Adipocyte (in vitro differentiated cells): ENCODE results near the gene RNF144A.

Experiments
- DNase-seq: peaks from one replicate; pipeline ENCODE4 v3.0.0-alpha.2; 2015; ENCODE audit warnings: low read depth
- H3K27me3 ChIP-seq: replicated peaks from 2 replicates; pipeline ENCODE4 v1.7.0; 2013; ENCODE audit warnings: mild to moderate bottlenecking, low read length, moderate library complexity; ENCODE audit not compliant: control insufficient read depth, insufficient read depth
- H3K36me3 ChIP-seq: 2 replicates; pipeline ENCODE4 v1.7.0; 2013; ENCODE audit warnings: low read length, mild to moderate bottlenecking, moderate library complexity; ENCODE audit not compliant: control insufficient read depth, insufficient read depth, severe bottlenecking
- H3K4me1 ChIP-seq: 2 replicates; pipeline ENCODE4 v1.7.0; 2013; ENCODE audit warnings: mild to moderate bottlenecking, low read length, moderate library complexity; ENCODE audit not compliant: control insufficient read depth, insufficient read depth
- H3K4me3 ChIP-seq: 2 replicates; pipeline ENCODE4 v1.7.0; 2013; ENCODE audit warnings: mild to moderate bottlenecking, low read length, moderate library complexity
- H3K9ac ChIP-seq: 2 replicates; pipeline ENCODE4 v1.7.0; 2013; ENCODE audit warnings: mild to moderate bottlenecking, low read length, moderate library complexity
- H3K9me3 ChIP-seq: 2 replicates; pipeline ENCODE4 v1.7.0; 2013; ENCODE audit warnings: mild to moderate bottlenecking, low read length, moderate library complexity; ENCODE audit not compliant: control insufficient read depth

The RNF144A gene

DNA sequence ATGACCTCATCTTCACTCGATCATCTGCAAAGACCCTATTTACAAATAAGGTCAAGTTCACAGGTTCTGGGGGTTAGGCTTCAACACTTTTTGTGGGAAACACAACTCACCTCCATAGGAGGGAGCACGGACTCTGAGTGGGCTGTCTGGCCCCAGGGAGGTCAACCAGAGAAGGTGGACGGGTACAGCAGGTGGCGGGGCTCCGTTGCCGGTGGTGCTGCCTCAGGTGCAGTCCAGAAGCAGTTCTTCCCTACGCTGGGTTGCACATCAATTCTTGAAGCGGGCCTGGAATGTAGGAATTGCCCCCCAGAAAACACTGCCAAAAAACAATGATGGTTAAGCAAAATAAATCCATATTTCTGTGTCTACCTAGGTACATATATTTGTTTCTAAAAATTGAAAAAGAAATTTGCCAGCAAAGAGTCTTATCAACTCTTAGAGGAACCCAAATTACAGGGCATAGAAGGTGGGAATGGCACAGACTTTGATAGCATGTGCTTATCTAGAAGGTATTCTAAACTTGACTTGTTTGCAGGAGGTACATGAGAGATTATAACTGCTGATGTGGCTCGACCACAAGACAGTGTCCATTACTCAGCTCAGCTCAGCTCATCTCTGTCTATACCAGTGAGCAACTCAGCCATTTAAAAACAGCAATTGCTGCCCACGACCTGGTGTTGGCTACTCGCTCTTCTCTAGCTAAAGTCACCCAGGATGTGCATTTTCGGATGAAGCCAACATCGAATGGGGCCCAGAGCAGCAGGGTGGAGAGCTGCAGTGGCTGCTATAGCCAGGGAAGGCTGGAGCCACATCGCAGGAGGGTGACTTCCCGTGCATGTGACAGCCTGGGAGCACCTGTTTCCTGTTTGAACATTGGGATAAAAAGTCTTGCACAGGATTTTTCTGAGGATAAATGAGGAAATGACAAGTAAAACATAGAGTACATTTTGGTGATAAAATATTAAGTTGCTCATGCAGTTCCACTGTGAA, 128.7 kb downstream of the RNF144A start:
- no peak for DNase-seq
- Histone ChIP-seq H3K27me3 (no peaks in the 10 kb centered on the region), H3K36me3 (no peaks in the 10 kb centered on the region), H3K4me3 (no peak overlapping the region), H3K4me1 (peaks cover 3% of the 10 kb centered on the region), H3K9ac (no peak overlapping the region), H3K9me3 (no peaks in the 10 kb centered on the region)

DNA sequence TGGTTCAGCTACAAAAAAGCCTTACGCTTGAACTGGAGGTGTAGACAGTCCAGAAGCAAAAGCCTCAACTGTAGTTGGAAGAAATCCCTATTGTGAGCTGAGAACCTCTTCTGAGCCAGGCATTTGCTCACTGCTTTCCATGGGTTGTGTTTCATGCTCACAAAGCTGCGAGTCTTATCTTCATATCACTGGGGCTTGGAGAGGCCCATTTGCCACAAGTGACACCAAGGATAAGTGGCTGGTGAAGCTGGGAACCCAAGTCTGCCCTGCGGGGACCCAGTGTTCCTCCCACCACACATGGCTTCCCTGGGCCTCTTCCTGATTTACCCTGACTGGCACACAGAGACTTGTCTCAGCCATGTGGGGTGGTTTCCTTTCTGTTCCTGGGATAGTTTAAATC, 130.4 kb downstream of the RNF144A start:
- Histone ChIP-seq H3K27me3 (no peaks in the 10 kb centered on the region), H3K36me3 (no peaks in the 10 kb centered on the region), H3K9me3 (no peaks in the 10 kb centered on the region), H3K9ac (no peak overlapping the region), H3K4me1 (peaks cover 3% of the 10 kb centered on the region), H3K4me3 (no peak overlapping the region)
- no peak for DNase-seq

DNA sequence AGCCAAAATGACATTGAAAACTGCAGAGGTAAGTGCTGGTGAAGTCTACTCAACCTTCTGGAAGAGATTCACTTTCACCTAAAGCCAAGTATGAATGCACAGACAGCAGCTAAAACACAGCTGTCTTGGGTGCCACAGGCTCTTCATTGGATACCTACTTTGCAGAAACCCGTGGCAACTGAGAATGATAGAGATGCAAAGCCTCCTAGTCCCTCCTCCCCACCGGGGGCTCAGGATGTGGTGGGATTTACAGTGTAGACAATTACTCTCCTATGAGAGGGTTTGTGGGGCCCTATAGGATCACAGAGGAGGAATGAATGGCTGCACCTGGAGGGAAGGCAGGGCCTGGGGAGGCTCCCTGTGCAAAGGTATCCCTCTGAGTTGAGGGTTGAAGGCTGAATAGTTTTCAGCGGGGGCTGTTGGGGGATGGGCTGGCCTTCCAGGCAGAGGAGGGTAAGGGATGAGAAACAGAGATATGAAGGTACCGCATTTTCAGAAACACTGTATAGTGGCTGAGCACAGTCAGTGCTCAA, 131.6 kb downstream of the RNF144A start:
- H3K36me3 ChIP-seq, result no peaks in the 10 kb centered on the region
- no peak for DNase-seq
- peaks cover 3% of the 10 kb centered on the region for H3K4me1 ChIP-seq
- H3K4me3 ChIP-seq, result no peak overlapping the region
- no peaks in the 10 kb centered on the region for H3K9me3 ChIP-seq
- no peak overlapping the region for H3K9ac ChIP-seq
- no peaks in the 10 kb centered on the region for H3K27me3 ChIP-seq

DNA sequence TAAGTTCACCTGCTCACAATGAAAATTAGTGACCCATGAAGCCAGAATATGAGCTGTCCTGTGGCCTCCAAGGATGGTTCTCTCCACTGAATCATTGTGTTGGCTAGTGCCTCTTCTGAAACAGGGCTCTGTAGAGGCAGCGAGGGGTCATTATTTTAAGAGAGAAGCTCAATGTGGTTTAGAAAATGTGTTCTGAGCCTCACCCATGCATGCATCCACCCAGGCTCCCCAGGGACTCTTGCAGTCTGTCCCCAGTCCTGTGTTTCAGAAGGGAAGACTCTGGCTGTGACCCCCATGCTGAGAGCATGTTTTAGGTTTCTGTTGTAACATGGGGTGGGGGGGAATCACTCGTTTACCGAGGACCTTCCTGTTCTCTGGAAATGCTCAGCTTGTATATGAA, 135.2 kb downstream of the RNF144A start:
- no peaks in the 10 kb centered on the region for H3K9me3 ChIP-seq
- H3K9ac ChIP-seq, result no peak overlapping the region
- H3K4me1 ChIP-seq, result no peaks in the 10 kb centered on the region
- H3K4me3 ChIP-seq, result no peak overlapping the region
- peaks cover 3% of the 10 kb centered on the region for H3K27me3 ChIP-seq
- no peak for DNase-seq
- no peaks in the 10 kb centered on the region for H3K36me3 ChIP-seq

DNA sequence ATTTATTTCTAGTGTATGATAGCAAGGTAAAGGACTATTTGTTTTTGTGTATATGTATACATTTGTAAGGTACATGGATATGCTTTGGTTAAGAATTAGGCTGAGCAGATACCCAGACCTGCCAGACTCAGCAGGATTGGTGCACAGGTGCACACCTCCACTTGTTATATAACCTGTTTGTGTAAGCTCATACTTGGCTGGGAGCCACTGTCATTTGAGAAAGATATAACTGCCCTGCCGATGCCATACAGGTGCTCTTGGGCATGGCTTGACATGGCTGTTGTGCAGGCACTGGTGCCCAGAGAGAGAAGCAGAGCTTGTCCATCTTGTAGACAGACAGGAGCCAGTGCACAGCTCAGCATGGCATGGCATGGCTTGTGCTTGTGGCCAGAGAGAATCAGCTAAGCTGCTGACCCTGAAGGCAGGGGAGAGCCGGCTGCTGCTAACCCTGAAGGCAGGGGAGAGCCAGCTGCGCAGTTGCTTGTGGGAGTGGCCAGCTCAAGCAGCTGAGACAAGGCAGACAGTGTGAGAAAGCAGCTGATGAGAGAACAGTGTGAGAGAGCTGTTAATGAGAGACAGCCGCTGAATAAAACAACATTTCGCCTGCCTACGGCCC, 136.5 kb downstream of the RNF144A start:
- Histone ChIP-seq H3K4me1 (no peaks in the 10 kb centered on the region), H3K27me3 (peaks cover 3% of the 10 kb centered on the region), H3K9ac (no peak overlapping the region), H3K36me3 (no peaks in the 10 kb centered on the region), H3K9me3 (no peaks in the 10 kb centered on the region), H3K4me3 (no peak overlapping the region)
- DNase-seq, result no peak

DNA sequence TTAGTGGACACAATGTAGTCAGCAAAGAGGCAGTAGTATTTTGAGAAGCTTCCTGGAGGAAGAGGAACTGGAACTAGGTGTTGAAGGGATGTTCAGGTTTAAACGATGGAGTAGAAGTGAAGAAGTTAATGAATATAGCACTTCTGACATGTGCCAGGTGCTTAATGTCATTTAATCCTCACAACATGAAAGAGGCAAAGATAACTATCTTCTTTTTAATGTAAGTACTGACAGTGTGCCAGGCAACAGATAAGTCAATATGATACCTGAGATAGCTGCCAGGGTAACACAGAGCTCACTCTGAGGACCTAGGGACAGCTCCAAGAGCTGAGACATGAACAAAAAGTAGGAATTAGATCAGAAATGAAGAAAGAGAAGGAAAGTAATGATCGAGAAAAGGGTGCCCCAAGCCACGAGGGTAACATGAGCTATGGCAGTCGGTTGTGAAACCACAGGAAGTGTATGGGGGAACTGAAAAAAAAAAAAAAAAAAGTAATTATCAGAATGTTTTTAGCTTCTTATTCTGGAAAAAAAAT, 140.7 kb downstream of the RNF144A start:
- Histone ChIP-seq H3K9ac (no peak overlapping the region), H3K4me3 (no peak overlapping the region), H3K36me3 (no peaks in the 10 kb centered on the region), H3K9me3 (no peaks in the 10 kb centered on the region), H3K4me1 (peaks cover 14% of the 10 kb centered on the region), H3K27me3 (peaks cover 3% of the 10 kb centered on the region)
- DNase-seq, result peak; percentile 23

DNA sequence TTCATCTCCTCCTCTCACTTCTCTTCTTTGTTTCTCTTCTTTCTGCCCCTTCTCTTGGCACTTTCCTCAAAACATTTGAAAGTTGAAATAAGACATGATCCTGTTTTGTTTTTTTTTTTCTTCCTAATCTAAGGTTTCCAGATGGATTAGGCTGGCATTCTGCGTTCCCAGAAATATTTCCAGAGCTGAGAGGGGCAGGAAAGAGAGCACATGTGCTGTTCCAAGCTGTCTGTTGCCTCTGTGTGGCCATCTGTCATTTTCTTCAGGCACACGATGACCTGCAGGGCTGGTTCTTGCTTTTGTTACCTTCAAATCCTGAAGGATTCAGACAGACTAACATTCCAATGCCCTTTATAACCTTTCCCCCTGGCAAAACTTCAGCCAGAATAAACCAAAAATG, 142.9 kb downstream of the RNF144A start:
- DNase-seq, result no peak
- Histone ChIP-seq H3K9ac (no peak overlapping the region), H3K4me1 (peaks cover 14% of the 10 kb centered on the region), H3K36me3 (no peaks in the 10 kb centered on the region), H3K4me3 (no peak overlapping the region), H3K27me3 (peaks cover 2% of the 10 kb centered on the region), H3K9me3 (peaks cover 4% of the 10 kb centered on the region)

DNA sequence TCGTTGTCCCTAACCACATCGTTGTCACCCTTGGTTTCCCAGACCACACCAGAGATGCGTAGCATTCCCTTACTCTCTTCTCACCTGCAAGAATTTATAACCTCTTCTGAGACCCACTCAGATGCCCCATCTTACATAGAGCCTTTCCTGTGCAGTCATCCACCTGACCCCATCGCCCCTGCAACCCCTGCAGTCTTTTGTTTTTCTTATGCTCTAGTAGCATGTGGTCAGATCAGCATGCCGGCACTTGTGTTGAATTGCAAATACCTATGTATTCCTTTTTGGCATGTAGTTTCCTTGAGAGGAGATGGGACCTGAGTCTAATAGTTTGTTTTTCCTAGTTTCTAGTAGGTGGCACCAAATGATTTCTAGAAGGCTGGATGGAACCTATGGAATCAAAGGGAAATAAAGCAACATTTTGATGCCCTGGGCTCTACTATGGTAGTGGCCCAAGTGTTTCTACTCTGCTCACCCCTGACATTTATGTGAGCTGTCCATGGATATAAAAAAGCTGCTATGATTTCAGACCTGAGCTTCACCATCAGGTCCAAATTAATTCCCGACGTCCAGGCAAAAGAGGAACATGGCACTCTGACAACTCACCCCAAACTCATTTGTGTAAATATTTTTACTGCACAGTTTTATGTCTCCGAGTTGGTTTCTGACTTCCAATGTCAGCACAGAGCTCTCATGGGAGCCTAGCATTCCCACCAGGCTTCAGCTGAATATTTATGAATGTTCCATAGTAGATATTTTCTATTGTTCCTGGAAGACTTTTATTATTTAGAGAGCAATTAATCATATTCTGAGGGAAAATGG, 143.6 kb downstream of the RNF144A start:
- H3K27me3 ChIP-seq, result no peaks in the 10 kb centered on the region
- DNase-seq, result no peak
- H3K9me3 ChIP-seq, result peaks cover 4% of the 10 kb centered on the region
- H3K36me3 ChIP-seq, result no peaks in the 10 kb centered on the region
- no peak overlapping the region for H3K9ac ChIP-seq
- H3K4me3 ChIP-seq, result no peak overlapping the region
- H3K4me1 ChIP-seq, result peaks cover 14% of the 10 kb centered on the region

DNA sequence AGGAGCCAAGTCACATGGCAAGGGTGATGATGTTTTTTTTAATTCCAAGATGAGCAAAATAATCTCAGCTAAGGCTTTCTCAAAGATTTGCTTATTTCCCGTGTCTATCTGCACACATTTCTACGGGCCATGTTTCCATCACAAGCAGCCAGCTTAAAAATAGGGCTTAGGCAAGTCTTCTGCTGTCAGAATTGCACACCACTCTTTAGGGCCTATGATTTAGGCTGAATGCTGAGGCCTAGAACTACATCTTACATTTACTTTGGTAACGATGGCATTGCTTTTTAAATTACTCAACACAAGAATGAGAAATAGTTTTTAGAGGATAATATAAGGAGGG, 144.2 kb downstream of the RNF144A start:
- Histone ChIP-seq H3K4me1 (peaks cover 14% of the 10 kb centered on the region), H3K27me3 (no peaks in the 10 kb centered on the region), H3K9me3 (peaks cover 4% of the 10 kb centered on the region), H3K4me3 (no peak overlapping the region), H3K9ac (no peak overlapping the region), H3K36me3 (no peaks in the 10 kb centered on the region)
- DNase-seq, result no peak

DNA sequence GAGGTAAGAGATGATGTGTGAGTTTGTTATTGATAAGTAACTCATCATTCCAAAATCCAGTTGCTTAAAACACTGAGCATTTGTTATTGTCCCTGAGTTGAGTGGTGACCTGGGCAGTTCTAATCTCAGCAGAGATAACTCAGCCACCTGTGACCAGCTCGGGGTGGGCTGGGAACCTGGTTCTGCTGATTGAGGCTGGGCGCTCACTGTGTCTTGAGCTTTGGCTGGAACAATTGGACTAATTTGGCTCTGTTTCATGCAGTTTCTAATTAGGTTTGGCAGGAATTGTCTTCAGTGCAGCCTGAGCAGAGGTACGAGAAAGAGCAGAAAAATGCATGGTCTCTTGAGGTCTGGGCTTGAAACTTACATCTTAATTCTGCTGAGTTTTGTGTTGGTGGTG, 144.7 kb downstream of the RNF144A start:
- Histone ChIP-seq H3K9me3 (peaks cover 4% of the 10 kb centered on the region), H3K4me3 (no peak overlapping the region), H3K9ac (no peak overlapping the region), H3K4me1 (peaks cover 14% of the 10 kb centered on the region), H3K27me3 (no peaks in the 10 kb centered on the region), H3K36me3 (no peaks in the 10 kb centered on the region)
- no peak for DNase-seq

DNA sequence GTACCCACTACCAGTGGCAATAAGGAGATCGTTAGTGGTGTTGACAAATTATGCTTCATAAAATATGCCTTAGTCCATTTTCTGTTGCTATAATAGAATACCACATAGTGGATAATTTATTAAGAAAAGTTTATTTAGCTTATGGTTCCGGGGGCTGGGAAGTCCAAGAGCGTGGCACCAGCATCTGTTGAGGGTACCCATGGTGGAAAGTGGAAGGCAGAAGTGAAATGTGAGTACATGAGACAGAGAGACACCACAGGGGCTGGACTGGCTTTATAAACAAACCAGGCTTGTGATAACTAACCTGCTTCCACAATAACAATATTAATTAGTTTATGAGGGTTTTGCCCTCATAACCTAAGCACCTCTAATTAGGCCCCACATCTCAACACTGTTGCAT, 146.6 kb downstream of the RNF144A start:
- DNase-seq, result no peak
- Histone ChIP-seq H3K9me3 (peaks cover 4% of the 10 kb centered on the region), H3K4me3 (no peak overlapping the region), H3K36me3 (no peaks in the 10 kb centered on the region), H3K9ac (no peak overlapping the region), H3K4me1 (peaks cover 14% of the 10 kb centered on the region), H3K27me3 (no peaks in the 10 kb centered on the region)
